ENCODE data around the gene SRD5A1. TPM values are rescaled to one million over a fixed set of nuclear protein-coding genes. Genes with fewer than 3 reads are reported as not detected.
A peak's percentile ranks its signal among the peaks of the same experiment; 100 is the strongest.
"Not testable (repeated sequence)": the region's sequence is repeated elsewhere in the genome, so short reads cannot be mapped to it uniquely, and the experiment has no call there.

The SRD5A1 gene
- total RNA-seq, 1 donor from 2014 or later: 14.8 TPM

DNA sequence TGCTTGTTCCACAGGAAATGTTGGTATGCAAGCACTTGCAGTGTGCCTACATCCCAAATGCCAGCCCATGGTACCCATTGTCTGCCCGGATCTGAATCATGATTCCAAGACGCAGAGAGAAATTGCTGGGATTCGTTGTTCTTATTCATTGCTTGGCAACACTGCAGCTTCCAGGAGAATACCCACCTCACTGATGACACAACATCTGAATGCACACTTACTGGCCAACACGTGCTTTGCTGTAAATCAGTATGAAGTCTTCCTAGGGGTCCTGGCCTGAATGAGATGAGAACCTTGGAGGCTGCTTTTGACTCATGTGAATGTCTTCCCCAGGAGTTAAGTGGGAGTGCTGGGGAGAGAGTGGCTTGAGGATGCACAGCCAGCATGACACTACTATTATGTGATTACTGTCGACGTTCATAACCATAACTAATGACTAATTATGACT, 11.6 kb downstream of the SRD5A1 start:
- H3K4me1 Mint-ChIP-seq: no peaks in the 10 kb centered on the region
- H3K27me3 Mint-ChIP-seq: no peaks in the 10 kb centered on the region
- intact Hi-C loops (cut with micrococcal nuclease): no loop called here
- CTCF ChIA-PET: no interaction called here
- TF ChIP-seq, protein P1, sequence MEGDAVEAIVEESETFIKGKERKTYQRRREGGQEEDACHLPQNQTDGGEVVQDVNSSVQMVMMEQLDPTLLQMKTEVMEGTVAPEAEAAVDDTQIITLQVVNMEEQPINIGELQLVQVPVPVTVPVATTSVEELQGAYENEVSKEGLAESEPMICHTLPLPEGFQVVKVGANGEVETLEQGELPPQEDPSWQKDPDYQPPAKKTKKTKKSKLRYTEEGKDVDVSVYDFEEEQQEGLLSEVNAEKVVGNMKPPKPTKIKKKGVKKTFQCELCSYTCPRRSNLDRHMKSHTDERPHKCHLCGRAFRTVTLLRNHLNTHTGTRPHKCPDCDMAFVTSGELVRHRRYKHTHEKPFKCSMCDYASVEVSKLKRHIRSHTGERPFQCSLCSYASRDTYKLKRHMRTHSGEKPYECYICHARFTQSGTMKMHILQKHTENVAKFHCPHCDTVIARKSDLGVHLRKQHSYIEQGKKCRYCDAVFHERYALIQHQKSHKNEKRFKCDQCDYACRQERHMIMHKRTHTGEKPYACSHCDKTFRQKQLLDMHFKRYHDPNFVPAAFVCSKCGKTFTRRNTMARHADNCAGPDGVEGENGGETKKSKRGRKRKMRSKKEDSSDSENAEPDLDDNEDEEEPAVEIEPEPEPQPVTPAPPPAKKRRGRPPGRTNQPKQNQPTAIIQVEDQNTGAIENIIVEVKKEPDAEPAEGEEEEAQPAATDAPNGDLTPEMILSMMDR (IDR thresholded peaks at IDR 0.05): no peak
- no peak overlapping the region for H3K4me3 Mint-ChIP-seq
- DNase-seq (no peak), ATAC-seq (ENCODE audit: low read depth) (no peak)
- peaks cover 16% of the 10 kb centered on the region for H3K36me3 Mint-ChIP-seq (ENCODE audit: low read depth)
- no peak overlapping the region for H3K27ac Mint-ChIP-seq
- peaks cover 2% of the 10 kb centered on the region for H3K9me3 Mint-ChIP-seq
- POLR2A ChIA-PET: no interaction called here

- H3K27me3 Mint-ChIP-seq; DNase-seq; H3K9me3 Mint-ChIP-seq; ATAC-seq (ENCODE audit: low read depth); CTCF ChIA-PET; H3K27ac Mint-ChIP-seq; intact Hi-C loops (cut with micrococcal nuclease); H3K4me3 Mint-ChIP-seq; H3K4me1 Mint-ChIP-seq; POLR2A ChIA-PET: not testable (repeated sequence)
- H3K36me3 Mint-ChIP-seq (ENCODE audit: low read depth): peaks cover 16% of the 10 kb centered on the region
Observed at GRCh38 chr5:6645571-6646362, 12.5 kb downstream of the SRD5A1 start.

- no peak for DNase-seq
- peaks cover 2% of the 10 kb centered on the region for H3K9me3 Mint-ChIP-seq
- POLR2A ChIA-PET: no interaction called here
- H3K4me1 Mint-ChIP-seq: peaks cover 16% of the 10 kb centered on the region
- no peaks in the 10 kb centered on the region for H3K27me3 Mint-ChIP-seq
- ATAC-seq (ENCODE audit: low read depth): no peak
- H3K36me3 Mint-ChIP-seq (ENCODE audit: low read depth): peaks cover 21% of the 10 kb centered on the region
- TF ChIP-seq, protein P1 (IDR thresholded peaks at IDR 0.05): no peak
- intact Hi-C loops (cut with micrococcal nuclease): no loop called here
- CTCF ChIA-PET: no interaction called here
- H3K4me3 Mint-ChIP-seq: no peak overlapping the region
- H3K27ac Mint-ChIP-seq: no peak overlapping the region
Observed at GRCh38 chr5:6649186-6649585, 15.9 kb downstream of the SRD5A1 start.

DNA sequence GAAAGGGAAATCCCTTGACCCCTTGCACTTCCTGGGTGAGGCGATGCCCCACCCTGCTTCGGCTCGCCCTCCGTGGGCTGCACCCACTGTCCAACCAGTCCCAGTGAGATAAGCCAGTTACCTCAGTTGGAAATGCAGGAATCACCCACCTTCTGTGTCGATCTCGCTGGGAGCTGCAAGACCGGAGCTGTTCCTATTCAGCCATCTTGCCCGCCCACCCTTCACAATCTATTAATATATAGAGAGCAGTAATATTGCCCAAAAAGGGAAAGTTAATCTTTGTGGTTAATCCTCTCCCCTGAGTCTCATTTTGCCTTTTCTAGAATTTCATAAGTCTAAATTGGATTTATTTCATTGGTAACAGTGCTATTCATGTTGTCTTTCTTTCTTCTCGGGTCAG, 16.4 kb downstream of the SRD5A1 start:
- TF ChIP-seq, protein P1 (IDR thresholded peaks at IDR 0.05): no peak
- Mint-ChIP-seq H3K4me3 (no peak overlapping the region), H3K27ac (no peak overlapping the region), H3K4me1 (peaks cover 16% of the 10 kb centered on the region), H3K9me3 (peaks cover 2% of the 10 kb centered on the region), H3K27me3 (no peaks in the 10 kb centered on the region), H3K36me3 (ENCODE audit: low read depth) (peaks cover 18% of the 10 kb centered on the region)
- intact Hi-C loops (cut with micrococcal nuclease): no loop called here
- DNase-seq (no peak), ATAC-seq (ENCODE audit: low read depth) (no peak)
- POLR2A ChIA-PET: no interaction called here
- CTCF ChIA-PET: no interaction called here

- Mint-ChIP-seq H3K4me1 (peaks cover 16% of the 10 kb centered on the region), H3K27me3 (no peaks in the 10 kb centered on the region), H3K27ac (peak overlapping the region; percentile 59), H3K4me3 (peak overlapping the region; percentile 32), H3K9me3 (peaks cover 15% of the 10 kb centered on the region), H3K36me3 (ENCODE audit: low read depth) (peaks cover 34% of the 10 kb centered on the region)
- POLR2A ChIA-PET: interaction anchor here (0.7 to 2.7 kb wide), 4 partner anchors 8 to 60 kb away, joined by 3 to 14 read pairs (median 5); partner anchors contain the start of genes NSUN2 and SRD5A1
- DNase-seq (no peak), ATAC-seq (ENCODE audit: low read depth) (peak; percentile 91)
- TF ChIP-seq, protein P1 (IDR thresholded peaks at IDR 0.05): no peak
- intact Hi-C loops (cut with micrococcal nuclease): loop anchor here (1.0 kb wide), 1 partner anchor 8 kb away; no protein-coding TSS in a partner anchor
- CTCF ChIA-PET: interaction anchor here (1.5 kb wide), 1 partner anchor 93 kb away, joined by 3 read pairs; no protein-coding TSS in a partner anchor
Observed at GRCh38 chr5:6652025-6652424, 18.8 kb downstream of the SRD5A1 start.
